Measurements from ENCODE around the gene CALN1. TPM values are rescaled to one million over a fixed set of nuclear protein-coding genes. Genes with fewer than 3 reads are reported as not detected.

The CALN1 gene
- total and polyA plus RNA-seq, 4 donors, result 0.02 to 0.91 (median 0.03) TPM

- no peak for DNase-seq
- Histone ChIP-seq H3K9me3 (ENCODE audit: control insufficient read depth in 4 of 4, insufficient read depth in 3 of 4, low read length in 3 of 4) (peaks cover 0 to 8% (median 1%) of the 10 kb centered on the region in 4 donors), H3K4me3 (no peak overlapping the region), H3K4me1 (ENCODE audit: control insufficient read depth in 5 of 5, insufficient read depth in 5 of 5, low read length in 5 of 5) (peaks cover 0 to 1% (median 0%) of the 10 kb centered on the region in 5 donors), H3K36me3 (ENCODE audit: control insufficient read depth in 4 of 4, insufficient read depth in 4 of 4, low read length in 4 of 4) (no peaks in the 10 kb centered on the region), H3K9ac (ENCODE audit: insufficient read depth in 1 of 2, low read length in 2 of 2) (no peak overlapping the region), H3K27ac (ENCODE audit: low read depth in 1 of 2, low read length in 1 of 2) (no peak overlapping the region), H3K27me3 (ENCODE audit: control insufficient read depth in 3 of 3, insufficient read depth in 3 of 3, low read length in 2 of 3) (no peaks in the 10 kb centered on the region)
- WGBS, 2 donors, result 64 to 66% methylated on average over 4 of the region's 4 CpGs
- ATAC-seq (ENCODE audit: insufficient read depth, low FRiP score), result no peak
- no peak for TF ChIP-seq CTCF (IDR thresholded peaks at IDR 0.05; ENCODE audit: control extremely low read depth, extremely low read depth)
Measured at GRCh38 chr7:72254455-72254854, 157.7 kb downstream of the CALN1 start.

- DNase-seq, result no peak
- TF ChIP-seq CTCF (IDR thresholded peaks at IDR 0.05; ENCODE audit: control extremely low read depth, extremely low read depth), result no peak
- H3K4me1 ChIP-seq (ENCODE audit: control insufficient read depth in 5 of 5, insufficient read depth in 5 of 5, low read length in 5 of 5), result peaks cover 0 to 1% (median 0%) of the 10 kb centered on the region in 5 donors
Measured at GRCh38 chr7:72249106-72249505, 163.0 kb downstream of the CALN1 start.

GRCh38 chr7:72244826-72245398 is 167.2 kb downstream of the CALN1 start:
- WGBS, 2 donors, result 82 to 89% methylated on average over 10 of the region's 10 CpGs
- DNase-seq, result no peak
- Histone ChIP-seq H3K36me3 (ENCODE audit: control insufficient read depth in 4 of 4, insufficient read depth in 4 of 4, low read length in 4 of 4) (no peaks in the 10 kb centered on the region), H3K9ac (ENCODE audit: insufficient read depth in 1 of 2, low read length in 2 of 2) (no peak overlapping the region), H3K27ac (ENCODE audit: low read depth in 1 of 2, low read length in 1 of 2) (no peak overlapping the region), H3K4me1 (ENCODE audit: control insufficient read depth in 5 of 5, insufficient read depth in 5 of 5, low read length in 5 of 5) (no peaks in the 10 kb centered on the region), H3K9me3 (ENCODE audit: control insufficient read depth in 4 of 4, insufficient read depth in 3 of 4, low read length in 3 of 4) (peaks cover 0 to 10% (median 0%) of the 10 kb centered on the region in 4 donors), H3K4me3 (no peak overlapping the region), H3K27me3 (ENCODE audit: control insufficient read depth in 3 of 3, insufficient read depth in 3 of 3, low read length in 2 of 3) (no peaks in the 10 kb centered on the region)
- no peak for ATAC-seq (ENCODE audit: insufficient read depth, low FRiP score)
- no peak for TF ChIP-seq CTCF (IDR thresholded peaks at IDR 0.05; ENCODE audit: control extremely low read depth, extremely low read depth)

More at GRCh38 chr7:72249106-72249505, 163.0 kb downstream of the CALN1 start:
- Histone ChIP-seq H3K4me3 (no peak overlapping the region), H3K27me3 (ENCODE audit: control insufficient read depth in 3 of 3, insufficient read depth in 3 of 3, low read length in 2 of 3) (no peaks in the 10 kb centered on the region), H3K27ac (ENCODE audit: low read depth in 1 of 2, low read length in 1 of 2) (no peak overlapping the region), H3K9ac (ENCODE audit: insufficient read depth in 1 of 2, low read length in 2 of 2) (no peak overlapping the region), H3K9me3 (ENCODE audit: control insufficient read depth in 4 of 4, insufficient read depth in 3 of 4, low read length in 3 of 4) (peaks cover 0 to 16% (median 1%) of the 10 kb centered on the region in 4 donors), H3K36me3 (ENCODE audit: control insufficient read depth in 4 of 4, insufficient read depth in 4 of 4, low read length in 4 of 4) (no peaks in the 10 kb centered on the region)
- ATAC-seq (ENCODE audit: insufficient read depth, low FRiP score), result no peak
- 85 to 89% methylated on average over 3 of the region's 3 CpGs for WGBS, 2 donors

- 76 to 84% methylated on average over 6 of the region's 6 CpGs for WGBS, 2 donors
- H3K9me3 ChIP-seq (ENCODE audit: control insufficient read depth in 4 of 4, insufficient read depth in 3 of 4, low read length in 3 of 4), result peaks cover 0 to 7% (median 0%) of the 10 kb centered on the region in 4 donors
- no peak overlapping the region for H3K27ac ChIP-seq (ENCODE audit: low read depth in 1 of 2, low read length in 1 of 2)
- ATAC-seq (ENCODE audit: insufficient read depth, low FRiP score) (no peak), DNase-seq (no peak)
- H3K36me3 ChIP-seq (ENCODE audit: control insufficient read depth in 4 of 4, insufficient read depth in 4 of 4, low read length in 4 of 4), result no peaks in the 10 kb centered on the region
- H3K9ac ChIP-seq (ENCODE audit: insufficient read depth in 1 of 2, low read length in 2 of 2), result no peak overlapping the region
- H3K4me1 ChIP-seq (ENCODE audit: control insufficient read depth in 5 of 5, insufficient read depth in 5 of 5, low read length in 5 of 5), result no peaks in the 10 kb centered on the region
- H3K4me3 ChIP-seq, result no peak overlapping the region
- no peaks in the 10 kb centered on the region for H3K27me3 ChIP-seq (ENCODE audit: control insufficient read depth in 3 of 3, insufficient read depth in 3 of 3, low read length in 2 of 3)
- TF ChIP-seq CTCF (IDR thresholded peaks at IDR 0.05; ENCODE audit: control extremely low read depth, extremely low read depth), result no peak
Measured at GRCh38 chr7:72243329-72243728, 168.8 kb downstream of the CALN1 start.
